Measurements from ENCODE around the gene RXRB.

The RXRB gene

DNA sequence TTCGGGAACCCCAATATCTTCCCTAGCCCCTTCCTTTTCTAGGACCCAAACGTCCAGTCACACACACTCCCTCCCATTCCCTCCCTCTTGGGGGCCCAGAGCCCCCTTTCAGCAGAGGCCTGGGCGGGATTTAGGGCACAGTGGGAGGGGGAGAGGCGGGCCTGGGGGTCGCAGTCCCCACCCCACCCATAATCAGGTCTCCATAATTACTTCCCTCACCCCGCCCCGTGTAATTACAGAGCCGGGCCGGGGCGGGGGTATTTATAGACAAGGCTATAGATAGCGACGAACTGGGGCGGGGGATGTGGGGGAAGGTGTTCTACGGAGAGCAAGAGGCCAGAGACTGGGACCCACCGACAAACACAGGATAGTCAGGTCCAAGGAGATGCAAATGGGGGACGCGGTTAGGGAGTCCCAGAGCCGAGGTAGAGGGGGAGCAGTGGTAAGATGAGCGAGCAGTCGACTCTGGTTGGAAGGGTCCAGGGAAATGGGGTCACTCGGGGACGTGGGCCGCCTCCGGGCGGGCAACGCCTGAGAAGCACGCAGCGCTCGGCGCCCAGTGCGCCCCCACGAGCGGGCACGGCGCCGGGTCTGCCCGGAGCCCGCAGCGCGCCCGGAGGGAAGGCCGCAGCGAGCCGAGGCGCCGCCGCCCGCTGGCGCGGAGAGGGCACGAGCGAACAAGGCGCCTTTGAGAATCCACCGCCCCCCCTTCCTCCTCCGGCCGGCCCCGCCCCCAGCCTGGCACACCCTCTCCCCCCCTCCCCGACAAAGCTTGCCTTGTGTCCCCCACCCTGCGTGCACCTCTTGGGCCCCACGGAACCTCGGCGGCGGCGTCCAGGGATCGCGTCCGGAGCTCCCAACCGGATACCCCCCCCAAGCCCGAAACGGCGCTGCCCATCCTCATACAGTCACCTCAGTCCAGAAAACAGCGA, 7.5 kb downstream of the RXRB start:
- no peaks in the 10 kb centered on the region for H3K9me3 ChIP-seq (ENCODE audit: control insufficient read depth, insufficient read depth, low read depth, low read length)
- ChIA-PET CTCF (no interaction called here), POLR2A (interaction anchor here (0.5 kb wide), 1 partner anchor 257 kb away, joined by 3 read pairs; no protein-coding TSS in a partner anchor)
- peaks cover 7% of the 10 kb centered on the region for H3K4me1 ChIP-seq (ENCODE audit: control insufficient read depth, insufficient read depth, low read length)
- H3K4me3 ChIP-seq (ENCODE audit: low read depth, low read length) = peak overlapping the region; percentile 5
- peaks cover 16 to 38% of the 10 kb centered on the region in 2 experiments; a peak in 2 of 3 replicates for H3K36me3 ChIP-seq (ENCODE audit: control insufficient read depth in 2 of 2, insufficient read depth in 1 of 2, low read length in 2 of 2)
- H3K27ac ChIP-seq (ENCODE audit: extremely low read depth, low read depth, low read length) = 0 out of 2 replicates have a peak overlapping the region, but pooled peaks have one; percentile 22
- TF ChIP-seq KLF1 (tag by site-specific recombination; IDR thresholded peaks at IDR 0.05) (peak; percentile 90), HOXD13 (CRISPR knock-in tag; IDR thresholded peaks at IDR 0.05; ENCODE audit: borderline replicate concordance) (no peak), KLF7 (tag by site-specific recombination; IDR thresholded peaks at IDR 0.05; ENCODE audit: borderline replicate concordance) (no peak), ZNF626 (tag by site-specific recombination; IDR thresholded peaks at IDR 0.05) (no peak), GLI2 (tag by site-specific recombination; IDR thresholded peaks at IDR 0.05; ENCODE audit: borderline replicate concordance, low read depth) (no peak), ZFHX2 (tag by site-specific recombination; conservative IDR thresholded peaks at IDR 0.05) (0 out of 2 replicates have a peak, but pooled peaks have one; percentile 13), ZBTB21 (tag by site-specific recombination; IDR thresholded peaks at IDR 0.05) (no peak), SP7 (tag by site-specific recombination; IDR thresholded peaks at IDR 0.05) (0 out of 2 replicates have a peak, but pooled peaks have one; percentile 17)

DNA sequence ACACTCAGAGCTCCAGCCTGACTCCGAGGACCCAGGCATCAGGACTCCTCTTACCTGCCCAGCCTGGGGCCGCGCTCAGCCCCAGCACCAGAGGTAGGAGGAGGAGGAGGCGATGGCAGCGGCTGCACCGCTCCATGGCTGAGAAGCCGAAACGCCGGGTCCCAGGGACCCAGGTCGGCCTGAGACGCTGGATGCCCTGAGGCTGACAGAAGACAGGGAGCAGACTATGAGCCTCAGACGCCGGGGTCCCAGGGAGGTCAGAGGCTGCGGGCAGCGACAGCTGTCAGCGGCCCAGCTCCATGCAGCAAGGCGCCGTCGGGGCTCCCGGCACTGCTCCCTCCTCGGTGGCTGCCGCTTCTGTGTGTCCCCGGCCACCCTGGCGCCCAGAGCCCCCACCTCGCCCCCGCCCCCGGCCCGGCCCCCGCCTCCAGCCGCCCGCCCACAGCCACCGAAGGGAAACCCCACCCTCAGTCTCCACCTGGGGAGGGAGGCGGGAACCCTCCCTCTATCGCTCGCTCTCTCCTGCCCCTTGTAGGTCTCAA, 8.3 kb downstream of the RXRB start, which contains the start of gene COL11A2:
TSS of gene COL11A2 (minus strand) at position 363 of the 542 bp plus-strand sequence. CDS start at position 136, 227 bp downstream.
- CTCF ChIA-PET = interaction anchor here (0.5 to 1.0 kb wide), 2 partner anchors 18 to 128 kb away, joined by 3 read pairs; no protein-coding TSS in a partner anchor
- peaks cover 16 to 36% of the 10 kb centered on the region in 2 experiments; a peak in 2 of 3 replicates for H3K36me3 ChIP-seq (ENCODE audit: control insufficient read depth in 2 of 2, insufficient read depth in 1 of 2, low read length in 2 of 2)
- H3K27ac ChIP-seq (ENCODE audit: extremely low read depth, low read depth, low read length) = 0 out of 2 replicates have a peak within 1 kb of the TSS, but pooled peaks have one; percentile 22
- POLR2A ChIA-PET = no interaction called here
- H3K9me3 ChIP-seq (ENCODE audit: control insufficient read depth, insufficient read depth, low read depth, low read length) = no peaks in the 10 kb centered on the region
- H3K4me3 ChIP-seq (ENCODE audit: low read depth, low read length) = peak within 1 kb of the TSS; percentile 5
- TF ChIP-seq ZNF664 (tag by site-specific recombination; IDR thresholded peaks at IDR 0.05) (no peak), ZNF843 (tag by site-specific recombination; IDR thresholded peaks at IDR 0.05) (no peak), ZNF621 (tag by site-specific recombination; IDR thresholded peaks at IDR 0.05) (no peak), ZNF24 (tag by site-specific recombination; IDR thresholded peaks at IDR 0.05) (no peak), ZNF585B (tag by site-specific recombination; IDR thresholded peaks at IDR 0.05) (no peak), SETDB1 (IDR thresholded peaks at IDR 0.05; ENCODE audit: insufficient read length, low read length) (no peak)
- TF ChIP-seq, protein P1, sequence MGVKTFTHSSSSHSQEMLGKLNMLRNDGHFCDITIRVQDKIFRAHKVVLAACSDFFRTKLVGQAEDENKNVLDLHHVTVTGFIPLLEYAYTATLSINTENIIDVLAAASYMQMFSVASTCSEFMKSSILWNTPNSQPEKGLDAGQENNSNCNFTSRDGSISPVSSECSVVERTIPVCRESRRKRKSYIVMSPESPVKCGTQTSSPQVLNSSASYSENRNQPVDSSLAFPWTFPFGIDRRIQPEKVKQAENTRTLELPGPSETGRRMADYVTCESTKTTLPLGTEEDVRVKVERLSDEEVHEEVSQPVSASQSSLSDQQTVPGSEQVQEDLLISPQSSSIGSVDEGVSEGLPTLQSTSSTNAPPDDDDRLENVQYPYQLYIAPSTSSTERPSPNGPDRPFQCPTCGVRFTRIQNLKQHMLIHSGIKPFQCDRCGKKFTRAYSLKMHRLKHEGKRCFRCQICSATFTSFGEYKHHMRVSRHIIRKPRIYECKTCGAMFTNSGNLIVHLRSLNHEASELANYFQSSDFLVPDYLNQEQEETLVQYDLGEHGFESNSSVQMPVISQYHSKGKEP (tag by site-specific recombination; IDR thresholded peaks at IDR 0.05) = no peak
- TF ChIP-seq, protein P2, sequence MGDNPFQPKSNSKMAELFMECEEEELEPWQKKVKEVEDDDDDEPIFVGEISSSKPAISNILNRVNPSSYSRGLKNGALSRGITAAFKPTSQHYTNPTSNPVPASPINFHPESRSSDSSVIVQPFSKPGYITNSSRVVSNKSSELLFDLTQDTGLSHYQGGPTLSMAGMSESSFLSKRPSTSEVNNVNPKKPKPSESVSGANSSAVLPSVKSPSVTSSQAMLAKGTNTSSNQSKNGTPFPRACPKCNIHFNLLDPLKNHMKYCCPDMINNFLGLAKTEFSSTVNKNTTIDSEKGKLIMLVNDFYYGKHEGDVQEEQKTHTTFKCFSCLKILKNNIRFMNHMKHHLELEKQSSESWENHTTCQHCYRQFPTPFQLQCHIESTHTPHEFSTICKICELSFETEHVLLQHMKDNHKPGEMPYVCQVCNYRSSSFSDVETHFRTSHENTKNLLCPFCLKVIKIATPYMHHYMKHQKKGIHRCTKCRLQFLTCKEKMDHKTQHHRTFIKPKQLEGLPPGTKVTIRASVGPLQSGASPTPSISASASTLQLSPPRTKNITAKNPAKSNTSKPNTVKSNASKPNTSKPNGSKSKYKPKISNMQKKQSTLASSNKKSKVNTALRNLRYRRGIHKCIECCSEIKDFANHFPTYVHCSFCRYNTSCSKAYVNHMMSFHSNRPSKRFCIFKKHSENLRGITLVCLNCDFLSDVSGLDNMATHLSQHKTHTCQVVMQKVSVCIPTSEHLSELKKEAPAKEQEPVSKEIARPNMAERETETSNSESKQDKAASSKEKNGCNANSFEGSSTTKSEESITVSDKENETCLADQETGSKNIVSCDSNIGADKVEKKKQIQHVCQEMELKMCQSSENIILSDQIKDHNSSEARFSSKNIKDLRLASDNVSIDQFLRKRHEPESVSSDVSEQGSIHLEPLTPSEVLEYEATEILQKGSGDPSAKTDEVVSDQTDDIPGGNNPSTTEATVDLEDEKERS (tag by site-specific recombination; IDR thresholded peaks at IDR 0.05) = no peak
- H3K4me1 ChIP-seq (ENCODE audit: control insufficient read depth, insufficient read depth, low read length) = peaks cover 3% of the 10 kb centered on the region; the same call in 1 of the 2 replicates
